Muscle of arm (tissue), 14 donors: ENCODE data around the gene ADRB2. TPM values are rescaled to one million over a fixed set of nuclear protein-coding genes. Genes with fewer than 3 reads are reported as not detected.
"Not testable (repeated sequence)": the region's sequence is repeated elsewhere in the genome, so short reads cannot be mapped to it uniquely, and the experiment has no call there.

Experiments
- DNase-seq: peaks from one replicate; pipeline ENCODE4 v3.0.0-alpha.2; 2013
- long read RNA-seq, 11 donors: transcript quantifications; one replicate each; lab custom pipeline, GENCODE V29; 2026
- polyA plus RNA-seq, 12 donors: library from polyadenylated mRNA; unstranded; fragments of 120-200 nt; gene quantifications; one replicate each; pipeline ENCODE4 v1.2.1, GENCODE V29; 2013; ENCODE audit not compliant: insufficient read length in 12 of 12

ADRB2 gene
- 1 to 10 TPM in 7 of 12 donors, under 1 TPM in 3, not detected in 2; 0.75 to 1.9 (median 1.3) TPM for polyA plus RNA-seq
- long read RNA-seq, donor 1, partial matches to known transcripts: 0 of 1 reads
- long read RNA-seq, donor 1, other reads (novel, unspliced or antisense): 0 of 1 reads
- long read RNA-seq, donor 2, partial matches to known transcripts: 0 of 1 reads
- long read RNA-seq, donor 2, other reads (novel, unspliced or antisense): 0 of 1 reads
- long read RNA-seq, donor 3, partial matches to known transcripts: 0 of 1 reads
- long read RNA-seq, donor 3, other reads (novel, unspliced or antisense): 0 of 1 reads
- long read RNA-seq, donor 4: 0 reads
- long read RNA-seq, donor 5, partial matches to known transcripts: 0 of 1 reads
- long read RNA-seq, donor 5, other reads (novel, unspliced or antisense): 0 of 1 reads
- long read RNA-seq, donor 6, partial matches to known transcripts: 0 of 2 reads
- long read RNA-seq, donor 6, other reads (novel, unspliced or antisense): 0 of 2 reads
- long read RNA-seq, donor 7, partial matches to known transcripts: 0 of 2 reads
- long read RNA-seq, donor 7, other reads (novel, unspliced or antisense): 0 of 2 reads
- long read RNA-seq, donor 8, partial matches to known transcripts: 0 of 2 reads
- long read RNA-seq, donor 8, other reads (novel, unspliced or antisense): 0 of 2 reads
- long read RNA-seq, donor 9: 0 reads
- long read RNA-seq, donor 10, partial matches to known transcripts: 0 of 2 reads
- long read RNA-seq, donor 10, other reads (novel, unspliced or antisense): 0 of 2 reads
- long read RNA-seq, donor 11: 0 reads

DNA sequence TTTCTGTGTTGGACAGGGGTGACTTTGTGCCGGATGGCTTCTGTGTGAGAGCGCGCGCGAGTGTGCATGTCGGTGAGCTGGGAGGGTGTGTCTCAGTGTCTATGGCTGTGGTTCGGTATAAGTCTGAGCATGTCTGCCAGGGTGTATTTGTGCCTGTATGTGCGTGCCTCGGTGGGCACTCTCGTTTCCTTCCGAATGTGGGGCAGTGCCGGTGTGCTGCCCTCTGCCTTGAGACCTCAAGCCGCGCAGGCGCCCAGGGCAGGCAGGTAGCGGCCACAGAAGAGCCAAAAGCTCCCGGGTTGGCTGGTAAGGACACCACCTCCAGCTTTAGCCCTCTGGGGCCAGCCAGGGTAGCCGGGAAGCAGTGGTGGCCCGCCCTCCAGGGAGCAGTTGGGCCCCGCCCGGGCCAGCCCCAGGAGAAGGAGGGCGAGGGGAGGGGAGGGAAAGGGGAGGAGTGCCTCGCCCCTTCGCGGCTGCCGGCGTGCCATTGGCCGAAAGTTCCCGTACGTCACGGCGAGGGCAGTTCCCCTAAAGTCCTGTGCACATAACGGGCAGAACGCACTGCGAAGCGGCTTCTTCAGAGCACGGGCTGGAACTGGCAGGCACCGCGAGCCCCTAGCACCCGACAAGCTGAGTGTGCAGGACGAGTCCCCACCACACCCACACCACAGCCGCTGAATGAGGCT is at the start of gene ADRB2:
TSS of gene ADRB2 (plus strand) at position 559 of the 686 bp plus-strand sequence. CDS start 221 bp downstream, outside the sequence.
- DNase-seq: peak; percentile 87

DNA sequence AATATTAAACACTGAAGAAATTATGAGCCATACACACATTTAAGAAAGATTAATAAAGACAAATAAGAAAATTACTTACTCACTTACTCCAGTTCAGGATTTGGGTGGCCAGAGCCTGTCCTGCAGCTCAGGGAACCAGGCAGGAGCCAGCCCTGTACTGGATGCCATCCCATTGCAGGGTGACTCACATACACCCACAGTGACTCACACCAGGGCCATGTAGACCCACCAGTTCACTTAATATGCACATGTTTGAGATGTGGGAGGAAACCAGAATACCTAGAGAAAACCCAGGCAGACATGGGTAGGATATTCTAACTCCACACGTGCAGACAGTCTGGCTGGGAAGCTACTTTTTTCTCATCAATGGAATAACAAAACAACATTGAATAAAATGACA is 49.6 kb upstream of the ADRB2 start:
- DNase-seq: no peak

- DNase-seq: no peak
Measured at GRCh38 chr5:148778882-148779281, 47.5 kb upstream of the ADRB2 start.

GRCh38 chr5:148780711-148781110 is 45.7 kb upstream of the ADRB2 start:
- DNase-seq: no peak

DNA sequence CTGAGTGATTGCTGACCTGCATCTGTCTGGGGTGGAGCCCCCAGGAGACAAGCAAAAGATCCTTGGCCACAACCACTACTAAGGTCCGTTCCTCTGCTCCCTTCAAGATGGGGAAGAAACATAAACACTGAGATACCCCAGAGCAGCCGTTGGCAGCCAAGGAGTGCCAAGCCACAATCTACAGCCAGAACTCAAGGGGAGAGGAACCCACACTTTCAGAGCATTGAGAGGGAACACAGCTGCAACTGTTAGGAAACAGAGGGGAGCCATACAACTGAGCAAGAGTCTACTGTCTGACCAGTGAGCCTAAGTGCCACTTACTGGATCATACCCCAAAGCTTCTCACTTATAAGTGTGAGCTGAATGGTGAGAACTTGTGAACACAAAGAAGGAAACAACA is 44.6 kb upstream of the ADRB2 start:
- DNase-seq: no peak

DNA sequence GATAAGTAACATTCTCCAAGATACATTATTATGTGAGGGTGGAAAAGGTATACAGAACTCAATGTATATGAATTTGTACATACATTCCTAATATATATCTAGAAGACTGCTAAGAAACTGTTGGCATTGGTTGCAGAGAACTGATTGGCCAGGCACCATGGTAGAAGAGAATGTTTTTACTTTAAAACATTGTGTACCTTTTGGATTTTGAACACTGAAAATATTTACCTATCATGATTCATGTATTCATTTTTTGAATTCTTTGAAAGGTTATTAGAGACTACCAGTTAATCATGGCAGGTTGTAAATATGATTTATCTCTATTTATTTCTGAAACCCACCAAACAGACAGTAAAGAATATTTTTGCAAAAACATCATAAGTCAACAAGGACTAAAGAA is 41.2 kb upstream of the ADRB2 start:
- DNase-seq: no peak

DNA sequence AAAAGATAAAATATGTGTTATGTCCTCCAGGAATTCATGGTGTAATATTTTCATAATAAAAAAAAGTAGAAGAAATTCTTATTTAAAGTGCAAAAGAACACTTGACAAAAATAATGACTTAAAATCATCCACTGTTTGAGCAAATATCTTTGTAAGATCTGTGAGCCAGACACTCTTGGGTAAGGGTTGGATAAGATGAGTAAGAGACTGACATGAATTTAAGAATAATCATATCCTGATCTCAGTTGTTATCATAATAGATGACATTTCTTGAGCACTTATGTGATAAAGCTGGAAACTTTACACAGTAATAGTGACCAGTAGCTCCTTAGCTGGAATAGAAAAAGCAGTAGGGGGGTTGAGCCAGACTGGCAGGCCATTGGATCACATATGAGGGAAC is 40.0 kb upstream of the ADRB2 start:
- no peak for DNase-seq

DNA sequence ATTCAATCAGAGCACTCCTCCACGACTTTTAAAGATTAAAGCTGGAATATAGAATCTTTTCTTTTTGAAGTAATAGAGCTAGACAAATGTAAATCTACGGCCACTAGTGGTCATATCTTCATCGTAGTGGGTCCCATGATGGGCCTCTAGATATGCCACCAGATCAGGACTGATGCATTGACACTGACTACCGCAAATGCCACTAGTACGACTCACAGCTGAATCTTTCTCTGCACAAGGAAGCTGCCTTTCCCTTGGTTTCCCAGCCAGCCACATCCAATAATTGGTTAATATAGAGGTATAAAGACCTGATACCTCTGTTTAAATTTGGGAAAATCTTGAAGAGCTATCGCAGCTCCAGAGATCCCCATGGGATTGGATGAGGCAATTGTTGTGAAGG is 37.8 kb upstream of the ADRB2 start:
- no peak for DNase-seq

- DNase-seq: no peak
Measured at GRCh38 chr5:148790545-148791333, 35.7 kb upstream of the ADRB2 start.

DNA sequence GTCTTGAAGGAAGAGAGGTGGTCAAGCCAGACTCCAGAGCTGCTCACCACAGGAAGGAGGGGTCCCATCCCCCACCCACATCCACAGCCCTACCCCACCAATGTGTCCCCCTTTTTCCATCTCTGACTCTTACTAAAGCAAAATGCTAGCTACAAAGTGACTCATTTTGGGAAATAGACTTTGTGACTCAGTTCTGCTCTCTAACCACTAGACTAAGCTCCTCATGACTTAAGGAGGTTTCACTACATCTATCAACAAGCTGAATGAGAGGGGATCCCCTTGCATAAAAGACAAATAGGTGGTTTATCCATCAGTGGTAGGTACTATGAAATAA is 35.1 kb upstream of the ADRB2 start:
- DNase-seq: no peak

DNA sequence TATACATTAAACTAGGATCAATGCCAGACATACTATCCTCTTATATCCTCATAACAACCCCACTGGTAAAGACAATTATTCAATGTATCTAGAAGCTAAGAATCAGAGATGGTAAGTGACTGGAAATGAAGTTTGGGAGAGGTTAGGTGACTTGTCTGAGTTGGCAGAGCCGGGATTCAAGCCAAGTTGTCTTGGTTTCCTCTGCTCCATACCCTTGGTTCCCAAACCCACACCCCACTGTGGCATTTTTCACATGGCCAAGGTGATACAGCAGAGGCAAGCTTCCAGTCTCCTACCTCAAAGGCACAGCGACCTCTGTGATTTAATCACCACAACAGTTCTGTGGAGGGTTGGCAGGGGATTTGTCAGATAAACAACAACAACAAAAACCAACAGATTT is 34.7 kb upstream of the ADRB2 start:
- no peak for DNase-seq

- no peak for DNase-seq
Measured at GRCh38 chr5:148792744-148793143, 33.7 kb upstream of the ADRB2 start.

GRCh38 chr5:148793261-148793660 is 33.1 kb upstream of the ADRB2 start:
- DNase-seq: no peak

- DNase-seq: no peak
Measured at GRCh38 chr5:148794275-148794674, 32.1 kb upstream of the ADRB2 start.

GRCh38 chr5:148794729-148795561 is 31.5 kb upstream of the ADRB2 start:
- DNase-seq: no peak

DNA sequence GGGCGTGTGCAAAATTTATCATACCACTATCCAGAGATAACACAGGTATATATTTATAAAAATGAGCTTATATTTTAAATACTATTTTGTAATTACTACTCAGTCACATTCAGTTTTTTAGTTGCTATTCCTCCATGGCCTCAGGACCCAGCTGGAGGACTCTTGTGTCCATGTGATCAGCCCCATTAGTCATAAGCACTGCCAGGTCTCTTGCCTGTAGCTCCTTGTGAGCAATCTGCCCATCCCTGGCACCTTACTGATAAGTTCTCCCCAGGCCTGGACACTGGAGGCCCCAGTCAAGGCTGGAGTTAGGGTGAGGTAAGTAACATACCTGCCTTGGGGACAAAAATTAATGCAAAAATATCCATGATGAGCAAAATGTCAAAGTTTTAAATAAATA is 29.5 kb upstream of the ADRB2 start:
- DNase-seq: no peak

- DNase-seq: no peak
Measured at GRCh38 chr5:148798786-148799185, 27.6 kb upstream of the ADRB2 start.

GRCh38 chr5:148799737-148800527 is 26.5 kb upstream of the ADRB2 start:
- no peak for DNase-seq

- no peak for DNase-seq
Measured at GRCh38 chr5:148801682-148802276, 24.6 kb upstream of the ADRB2 start.

- not testable (repeated sequence) for DNase-seq
Measured at GRCh38 chr5:148803451-148803850, 23.0 kb upstream of the ADRB2 start.
